ENCODE results near the gene LRRC28.

DNA sequence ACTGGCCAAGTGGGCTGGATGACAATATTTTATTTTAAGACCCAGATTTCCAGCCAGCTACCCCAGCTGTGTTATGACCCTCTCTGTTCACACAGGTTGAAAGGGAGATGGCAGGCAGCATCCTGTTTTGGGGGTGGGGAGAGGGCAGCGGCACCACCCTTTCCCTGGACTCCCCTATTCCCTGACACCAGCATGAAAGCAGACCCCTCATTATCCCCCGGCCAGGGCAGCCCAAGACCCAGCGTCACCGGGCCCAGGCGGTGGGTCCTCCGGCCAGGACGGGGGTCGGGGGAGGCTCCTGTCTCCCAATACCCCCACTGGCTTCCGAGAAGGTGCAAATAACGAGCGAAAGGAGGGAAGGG lies 186.9 kb downstream of the LRRC28 start:
- no peak for TF ChIP-seq SUZ12 (IDR thresholded peaks at IDR 0.05; ENCODE audit: extremely low read depth, insufficient read depth, insufficient read length)
- no peak for TF ChIP-seq YY1 (IDR thresholded peaks at IDR 0.05; ENCODE audit: insufficient read depth, insufficient read length)
- TF ChIP-seq ZNF274 (IDR thresholded peaks at IDR 0.05; ENCODE audit: low read depth, low read length), result no peak

All from NT2/D1 (cell line).